ENCODE measurements around the gene ANKRD34A.

ANKRD34A gene

DNA sequence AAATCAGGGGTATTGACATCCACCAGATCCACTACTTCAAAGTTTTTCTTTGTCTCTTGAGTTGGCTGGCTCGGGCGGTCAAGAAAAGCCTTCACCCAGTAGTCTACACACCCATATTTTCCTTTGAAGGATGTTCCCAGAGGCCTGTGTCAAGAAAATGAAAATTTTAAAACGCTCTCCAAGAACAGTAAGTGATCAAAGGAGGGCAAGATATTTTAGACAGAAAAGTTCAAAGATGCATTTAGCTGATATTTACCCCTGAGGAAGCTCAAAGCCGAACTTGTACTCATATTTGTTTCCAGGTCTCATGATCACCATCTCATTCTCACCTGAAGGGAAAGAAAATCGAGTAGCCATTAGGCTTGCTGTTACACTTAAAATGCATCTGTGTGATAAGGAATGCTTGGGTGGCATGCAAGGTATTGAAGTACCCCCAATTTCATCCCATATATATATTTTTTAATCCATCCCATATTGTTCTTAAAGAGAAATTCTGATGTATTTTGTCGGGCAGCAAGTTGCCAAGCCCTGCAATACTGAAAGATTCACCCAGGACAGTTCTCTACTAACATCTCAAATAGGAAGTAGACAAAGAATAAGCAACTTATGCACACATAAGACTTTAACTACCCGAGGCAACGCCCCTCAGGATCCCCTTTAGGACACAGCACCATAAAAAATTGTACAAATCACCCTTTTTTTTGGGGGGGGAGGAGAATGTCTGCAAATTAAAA, 30.9 kb upstream of the ANKRD34A start:
- H3K9ac ChIP-seq (ENCODE audit: low read length), result peak overlapping the region; percentile 93
- H2BK12ac ChIP-seq (ENCODE audit: low read length in 2 of 2), result no peak overlapping the region
- peak overlapping the region; percentile 64 for H3K4me2 ChIP-seq (ENCODE audit: low read length, poor library complexity, severe bottlenecking)
- peaks cover 12% of the 10 kb centered on the region for H3K4me1 ChIP-seq (ENCODE audit: control insufficient read depth, insufficient read depth, low read depth, low read length)
- no peak overlapping the region for H3K23ac ChIP-seq (ENCODE audit: low read length in 2 of 2)
- H2BK5ac ChIP-seq (ENCODE audit: low read depth, low read length, poor library complexity, severe bottlenecking), result no peak overlapping the region
- 62% methylated on average over 6 of the region's 8 CpGs for WGBS
- peak overlapping the region in 1 of 2 experiments; percentile 80 for H3K18ac ChIP-seq (ENCODE audit: low read depth in 1 of 2, low read length in 2 of 2)
- peak overlapping the region; percentile 86 for H3K27ac ChIP-seq (ENCODE audit: low read length, poor library complexity, severe bottlenecking)
- no peaks in the 10 kb centered on the region for H3K9me3 ChIP-seq (ENCODE audit: control insufficient read depth, low read length)
- H3K36me3 ChIP-seq (ENCODE audit: control insufficient read depth in 1 of 2, insufficient read depth in 2 of 2, low read depth in 1 of 2, low read length in 2 of 2), result peaks cover 12 to 38% of the 10 kb centered on the region in 2 experiments
- no peak for DNase-seq
- no peak overlapping the region for H4K8ac ChIP-seq (ENCODE audit: low read length)
- H4K91ac ChIP-seq (ENCODE audit: low read length), result no peak overlapping the region
- H3K14ac ChIP-seq (ENCODE audit: low read length in 2 of 2), result peak overlapping the region in 1 of 2 experiments; percentile 11
- no peak overlapping the region for H2BK120ac ChIP-seq (ENCODE audit: low read depth, low read length)
- no peak overlapping the region for H2AFZ ChIP-seq (ENCODE audit: low read depth, low read length)
- no peak overlapping the region for H2AK5ac ChIP-seq (ENCODE audit: low read length, severe bottlenecking)
- H3K4ac ChIP-seq (ENCODE audit: low read depth in 1 of 2, low read length in 2 of 2), result no peak overlapping the region
- H3K27me3 ChIP-seq (ENCODE audit: control insufficient read depth in 1 of 2, insufficient read depth in 1 of 2, low read length in 2 of 2), result no peaks in the 10 kb centered on the region
- H3K79me1 ChIP-seq (replicated peaks; ENCODE audit: low read length, poor library complexity, severe bottlenecking), result no peaks in the 10 kb centered on the region
- H2BK15ac ChIP-seq (ENCODE audit: low read depth, poor library complexity, severe bottlenecking), result no peak overlapping the region
- peak overlapping the region; percentile 39 to 98 for H3K4me3 ChIP-seq (ENCODE audit: insufficient read depth in 1 of 2, low read depth in 1 of 2, low read length in 2 of 2)

DNA sequence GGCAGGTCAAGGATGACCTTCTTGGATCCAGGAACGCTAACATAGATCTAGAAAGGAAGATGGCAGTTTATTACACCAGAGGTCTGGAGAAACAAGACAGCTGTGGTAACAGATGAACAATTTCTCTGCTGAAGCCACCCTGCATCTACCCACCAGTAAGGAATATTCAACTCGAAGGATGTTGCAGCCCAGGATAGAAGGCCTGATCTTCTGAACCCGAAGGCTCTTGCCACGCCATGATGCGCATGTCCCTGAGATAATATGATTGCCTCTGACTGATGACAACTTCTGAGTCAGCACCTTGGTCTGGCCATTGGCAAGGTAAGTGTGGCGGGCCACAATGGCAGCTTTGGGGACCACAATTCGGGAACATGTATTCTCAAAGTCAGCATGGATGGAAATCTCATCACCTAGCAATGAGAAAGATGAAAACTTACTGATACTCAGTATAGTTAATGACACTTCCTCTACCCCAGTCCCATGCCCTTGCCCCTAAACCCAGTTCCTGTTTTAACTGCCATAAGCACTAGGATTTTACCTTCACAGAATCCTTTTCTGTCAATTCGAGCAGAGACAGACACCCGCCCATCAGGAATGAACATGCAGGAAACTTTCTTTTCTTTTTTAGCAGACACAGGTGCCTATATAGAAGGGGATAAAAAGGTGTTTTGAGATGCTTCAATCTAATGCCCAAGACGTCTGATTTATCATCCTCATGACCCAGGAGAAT, 30.2 kb upstream of the ANKRD34A start:
- peaks cover 12% of the 10 kb centered on the region for H3K4me1 ChIP-seq (ENCODE audit: control insufficient read depth, insufficient read depth, low read depth, low read length)
- H2BK15ac ChIP-seq (ENCODE audit: low read depth, poor library complexity, severe bottlenecking), result no peak overlapping the region
- no peaks in the 10 kb centered on the region for H3K9me3 ChIP-seq (ENCODE audit: control insufficient read depth, low read length)
- no peak overlapping the region for H3K23ac ChIP-seq (ENCODE audit: low read length in 2 of 2)
- no peak for DNase-seq
- H2AFZ ChIP-seq (ENCODE audit: low read depth, low read length), result no peak overlapping the region
- no peak overlapping the region for H4K8ac ChIP-seq (ENCODE audit: low read length)
- 97% methylated on average over 9 of the region's 10 CpGs for WGBS
- H4K91ac ChIP-seq (ENCODE audit: low read length), result no peak overlapping the region
- no peak overlapping the region for H2BK12ac ChIP-seq (ENCODE audit: low read length in 2 of 2)
- no peak overlapping the region for H2BK5ac ChIP-seq (ENCODE audit: low read depth, low read length, poor library complexity, severe bottlenecking)
- H3K4ac ChIP-seq (ENCODE audit: low read depth in 1 of 2, low read length in 2 of 2), result no peak overlapping the region
- peak overlapping the region; percentile 64 for H3K4me2 ChIP-seq (ENCODE audit: low read length, poor library complexity, severe bottlenecking)
- H3K4me3 ChIP-seq (ENCODE audit: insufficient read depth in 1 of 2, low read depth in 1 of 2, low read length in 2 of 2), result peak overlapping the region; percentile 45 to 98
- no peak overlapping the region for H3K27ac ChIP-seq (ENCODE audit: low read length, poor library complexity, severe bottlenecking)
- no peaks in the 10 kb centered on the region for H3K79me1 ChIP-seq (replicated peaks; ENCODE audit: low read length, poor library complexity, severe bottlenecking)
- H3K9ac ChIP-seq (ENCODE audit: low read length), result peak overlapping the region; percentile 93
- H3K36me3 ChIP-seq (ENCODE audit: control insufficient read depth in 1 of 2, insufficient read depth in 2 of 2, low read depth in 1 of 2, low read length in 2 of 2), result peaks cover 12 to 38% of the 10 kb centered on the region in 2 experiments
- H3K18ac ChIP-seq (ENCODE audit: low read depth in 1 of 2, low read length in 2 of 2), result no peak overlapping the region
- H2BK120ac ChIP-seq (ENCODE audit: low read depth, low read length), result no peak overlapping the region
- H3K27me3 ChIP-seq (ENCODE audit: control insufficient read depth in 1 of 2, insufficient read depth in 1 of 2, low read length in 2 of 2), result no peaks in the 10 kb centered on the region
- H3K14ac ChIP-seq (ENCODE audit: low read length in 2 of 2), result no peak overlapping the region
- no peak overlapping the region for H2AK5ac ChIP-seq (ENCODE audit: low read length, severe bottlenecking)

DNA sequence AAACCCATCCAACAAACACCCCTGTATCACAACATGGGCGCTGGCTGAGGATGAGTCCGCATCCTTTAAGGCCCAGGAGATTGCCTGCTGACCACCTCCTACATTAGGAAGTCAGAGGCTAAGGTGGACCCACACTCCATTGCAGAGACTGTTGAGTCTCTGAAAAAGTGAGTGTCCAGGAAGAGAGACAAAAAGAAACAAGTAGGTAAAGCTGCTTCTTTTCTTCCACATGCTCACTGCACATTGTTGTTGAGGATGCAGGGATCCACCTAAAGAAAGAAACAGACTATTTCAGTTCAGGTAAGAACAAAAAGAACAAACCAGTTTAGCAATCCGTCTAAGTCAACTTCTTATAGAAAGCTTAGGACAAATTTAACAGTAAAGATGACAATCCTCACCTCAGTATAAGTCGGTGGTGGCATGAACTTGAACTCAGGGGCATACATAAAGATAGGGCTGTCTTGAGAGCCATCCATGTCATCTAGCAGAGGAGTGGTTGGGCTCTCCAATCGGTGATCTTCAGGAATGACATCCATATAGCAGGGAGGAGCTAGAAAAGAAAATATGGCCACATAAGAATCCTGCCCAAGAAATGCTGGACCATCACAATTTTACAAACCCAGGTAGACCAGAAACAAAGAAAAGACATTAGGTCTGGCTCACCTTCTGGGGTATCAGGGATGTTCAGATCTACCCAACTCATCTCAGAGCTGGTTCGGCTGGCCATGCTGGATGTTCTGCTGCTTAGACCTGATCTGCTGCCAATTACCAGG, 29.4 kb upstream of the ANKRD34A start:
- H3K9me3 ChIP-seq (ENCODE audit: control insufficient read depth, low read length), result no peaks in the 10 kb centered on the region
- H3K4me3 ChIP-seq (ENCODE audit: insufficient read depth in 1 of 2, low read depth in 1 of 2, low read length in 2 of 2), result peak overlapping the region; percentile 45 to 98
- 97% methylated on average over 5 of the region's 6 CpGs for WGBS
- H3K4me2 ChIP-seq (ENCODE audit: low read length, poor library complexity, severe bottlenecking), result peak overlapping the region; percentile 64
- peaks cover 12% of the 10 kb centered on the region for H3K4me1 ChIP-seq (ENCODE audit: control insufficient read depth, insufficient read depth, low read depth, low read length)
- no peak overlapping the region for H2AK5ac ChIP-seq (ENCODE audit: low read length, severe bottlenecking)
- peak overlapping the region; percentile 93 for H3K9ac ChIP-seq (ENCODE audit: low read length)
- H3K79me1 ChIP-seq (replicated peaks; ENCODE audit: low read length, poor library complexity, severe bottlenecking), result no peaks in the 10 kb centered on the region
- no peak for DNase-seq
- no peak overlapping the region for H3K23ac ChIP-seq (ENCODE audit: low read length in 2 of 2)
- H2BK120ac ChIP-seq (ENCODE audit: low read depth, low read length), result no peak overlapping the region
- no peak overlapping the region for H2BK12ac ChIP-seq (ENCODE audit: low read length in 2 of 2)
- H3K36me3 ChIP-seq (ENCODE audit: control insufficient read depth in 1 of 2, insufficient read depth in 2 of 2, low read depth in 1 of 2, low read length in 2 of 2), result peaks cover 12 to 38% of the 10 kb centered on the region in 2 experiments
- no peak overlapping the region for H3K27ac ChIP-seq (ENCODE audit: low read length, poor library complexity, severe bottlenecking)
- H3K18ac ChIP-seq (ENCODE audit: low read depth in 1 of 2, low read length in 2 of 2), result no peak overlapping the region
- no peak overlapping the region for H3K14ac ChIP-seq (ENCODE audit: low read length in 2 of 2)
- H4K91ac ChIP-seq (ENCODE audit: low read length), result no peak overlapping the region
- no peak overlapping the region for H3K4ac ChIP-seq (ENCODE audit: low read depth in 1 of 2, low read length in 2 of 2)
- H2AFZ ChIP-seq (ENCODE audit: low read depth, low read length), result no peak overlapping the region
- H3K27me3 ChIP-seq (ENCODE audit: control insufficient read depth in 1 of 2, insufficient read depth in 1 of 2, low read length in 2 of 2), result no peaks in the 10 kb centered on the region
- H4K8ac ChIP-seq (ENCODE audit: low read length), result no peak overlapping the region
- no peak overlapping the region for H2BK5ac ChIP-seq (ENCODE audit: low read depth, low read length, poor library complexity, severe bottlenecking)
- H2BK15ac ChIP-seq (ENCODE audit: low read depth, poor library complexity, severe bottlenecking), result no peak overlapping the region
